ENCODE measurements around the gene SHTN1.

The SHTN1 gene

GRCh38 chr10:116868198-116868676 lies 136.8 kb downstream of the SHTN1 start:
- no peak for DNase-seq

- no peak for DNase-seq
Observed at GRCh38 chr10:116866987-116867595, 137.9 kb downstream of the SHTN1 start.

GRCh38 chr10:116866066-116866465 lies 138.9 kb downstream of the SHTN1 start:
- no peak for DNase-seq

GRCh38 chr10:116864436-116864835 lies 140.6 kb downstream of the SHTN1 start:
- no peak for DNase-seq

GRCh38 chr10:116861796-116862195 lies 143.2 kb downstream of the SHTN1 start:
- DNase-seq, result no peak

- no peak for DNase-seq
Observed at GRCh38 chr10:116857156-116857555, 147.8 kb downstream of the SHTN1 start.

- no peak for DNase-seq
Observed at GRCh38 chr10:116853701-116854100, 151.3 kb downstream of the SHTN1 start.

- DNase-seq, result no peak
Observed at GRCh38 chr10:116853287-116853686, 151.7 kb downstream of the SHTN1 start.

GRCh38 chr10:116852246-116852645 lies 152.7 kb downstream of the SHTN1 start:
- DNase-seq, result no peak

GRCh38 chr10:116850058-116850611 lies 154.9 kb downstream of the SHTN1 start:
- DNase-seq, result no peak

GRCh38 chr10:116849248-116850057 lies 155.5 kb downstream of the SHTN1 start, which contains the start of gene ENO4:
TSS of gene ENO4 (plus strand) at chr10:116849499. CDS start at chr10:116849567, 68 bp downstream.
- DNase-seq, result peak; percentile 94

GRCh38 chr10:116848944-116849247 lies 156.1 kb downstream of the SHTN1 start:
- no peak for DNase-seq

GRCh38 chr10:116848032-116848943 lies 156.7 kb downstream of the SHTN1 start:
- DNase-seq, result no peak

- no peak for DNase-seq
Observed at GRCh38 chr10:116845823-116846222, 159.2 kb downstream of the SHTN1 start.

GRCh38 chr10:116840389-116841075 lies 164.5 kb downstream of the SHTN1 start:
- no peak for DNase-seq

GRCh38 chr10:116838143-116838725 lies 166.8 kb downstream of the SHTN1 start:
- no peak for DNase-seq

- no peak for DNase-seq
Observed at GRCh38 chr10:116836902-116837523, 168.0 kb downstream of the SHTN1 start.

GRCh38 chr10:116836083-116836482 lies 168.9 kb downstream of the SHTN1 start:
- DNase-seq, result peak; percentile 46

GRCh38 chr10:116835658-116836057 lies 169.3 kb downstream of the SHTN1 start:
- DNase-seq, result no peak

GRCh38 chr10:116833986-116834985 lies 170.7 kb downstream of the SHTN1 start:
- peak; percentile 26 for DNase-seq
